SH-SY5Y (cell line): ENCODE data around the gene SERPINB2.

Source experiments
- GATA2 ChIP-seq: IDR thresholded peaks from 2 replicates; pipeline ENCODE4 v1.6.1; 2011; ENCODE audit warnings: mild to moderate bottlenecking, low read depth, low read length
- GATA3 ChIP-seq: IDR thresholded peaks from 2 replicates; pipeline ENCODE4 v1.6.1; 2011; ENCODE audit warnings: low read depth, mild to moderate bottlenecking, low read length, moderate library complexity

Gene SERPINB2, protein sequence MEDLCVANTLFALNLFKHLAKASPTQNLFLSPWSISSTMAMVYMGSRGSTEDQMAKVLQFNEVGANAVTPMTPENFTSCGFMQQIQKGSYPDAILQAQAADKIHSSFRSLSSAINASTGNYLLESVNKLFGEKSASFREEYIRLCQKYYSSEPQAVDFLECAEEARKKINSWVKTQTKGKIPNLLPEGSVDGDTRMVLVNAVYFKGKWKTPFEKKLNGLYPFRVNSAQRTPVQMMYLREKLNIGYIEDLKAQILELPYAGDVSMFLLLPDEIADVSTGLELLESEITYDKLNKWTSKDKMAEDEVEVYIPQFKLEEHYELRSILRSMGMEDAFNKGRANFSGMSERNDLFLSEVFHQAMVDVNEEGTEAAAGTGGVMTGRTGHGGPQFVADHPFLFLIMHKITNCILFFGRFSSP

DNA sequence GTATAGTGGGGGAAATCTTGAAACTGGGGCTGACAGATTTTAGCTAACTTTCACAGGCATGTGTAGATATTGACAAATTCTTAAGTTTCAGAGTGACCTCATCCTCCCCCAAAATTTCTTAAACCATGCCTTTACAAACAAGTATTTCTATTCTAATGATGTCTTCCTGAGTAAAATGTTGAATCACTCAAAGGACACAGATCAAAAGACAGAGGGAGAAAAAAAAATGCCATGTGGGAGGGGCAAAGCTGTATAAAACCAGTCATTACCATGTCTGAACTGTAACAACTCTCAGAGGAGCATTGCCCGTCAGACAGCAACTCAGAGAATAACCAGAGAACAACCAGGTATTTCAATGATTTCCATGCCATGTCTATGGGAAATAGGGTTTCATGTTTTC lies at the start of gene SERPINB2:
TSS of gene SERPINB2 (plus strand) at position 282 of the 400 bp plus-strand sequence. CDS start 3,740 bp downstream, outside the sequence.
- TF ChIP-seq GATA2: no peak
- TF ChIP-seq GATA3: no peak

DNA sequence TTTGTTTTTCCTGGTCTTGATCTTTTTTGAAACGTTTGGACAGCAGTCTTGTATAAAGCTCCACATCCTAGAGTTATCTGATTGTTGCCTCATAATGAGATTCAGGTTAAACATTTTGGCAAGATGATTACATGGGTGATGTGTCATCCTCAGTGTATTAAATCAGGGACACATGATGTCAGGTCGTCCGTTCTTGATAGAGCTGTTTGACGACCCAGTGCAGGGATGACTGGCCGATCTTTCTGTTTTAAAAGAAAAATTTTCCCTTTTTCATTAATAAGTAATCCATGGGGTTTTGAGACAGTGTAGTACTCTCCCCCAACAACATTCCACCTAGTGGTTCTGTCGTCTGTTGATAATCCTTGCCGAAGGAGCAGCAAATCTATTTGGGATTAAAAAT lies 44.5 kb upstream of the SERPINB2 start:
- TF ChIP-seq GATA2: no peak
- TF ChIP-seq GATA3: no peak

DNA sequence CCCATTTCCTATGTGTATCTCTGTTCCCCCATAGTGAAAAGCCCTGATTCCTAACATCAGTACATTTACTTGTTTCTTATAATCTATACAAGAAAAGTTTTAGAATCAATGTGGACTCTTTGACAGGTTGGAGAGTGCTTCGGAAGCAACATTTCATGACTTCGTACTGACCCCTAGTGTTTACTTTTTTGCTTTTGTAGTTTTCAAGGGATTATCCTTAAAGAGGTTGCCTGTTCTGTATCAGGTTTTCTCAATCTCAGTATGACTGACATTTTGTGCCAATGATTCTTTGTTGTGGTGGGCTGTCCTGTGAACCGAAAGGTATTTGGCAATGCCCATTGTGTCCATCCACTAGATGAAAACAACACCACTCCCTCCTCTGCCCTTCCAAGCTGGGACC lies 43.3 kb upstream of the SERPINB2 start:
- TF ChIP-seq GATA3 (no peak), GATA2 (no peak)

DNA sequence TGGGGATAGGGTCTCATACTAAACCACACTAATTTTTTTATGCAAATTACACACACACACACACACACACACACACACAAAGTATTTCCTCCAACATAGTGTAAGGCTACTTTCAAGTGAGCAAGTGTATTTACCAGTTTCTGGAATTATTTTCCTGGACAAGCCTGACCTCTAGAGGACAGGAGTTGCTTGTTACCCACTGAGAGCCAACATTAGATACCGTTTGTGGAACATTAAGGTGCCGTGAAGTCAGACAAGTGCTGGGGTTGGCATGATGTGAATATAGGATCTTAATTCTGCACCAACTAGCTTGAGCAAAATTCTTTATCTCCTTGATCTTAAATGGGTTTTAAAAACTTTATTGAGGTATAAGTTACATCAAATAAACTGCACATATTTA lies 39.3 kb upstream of the SERPINB2 start:
- TF ChIP-seq GATA2 (no peak), GATA3 (no peak)

DNA sequence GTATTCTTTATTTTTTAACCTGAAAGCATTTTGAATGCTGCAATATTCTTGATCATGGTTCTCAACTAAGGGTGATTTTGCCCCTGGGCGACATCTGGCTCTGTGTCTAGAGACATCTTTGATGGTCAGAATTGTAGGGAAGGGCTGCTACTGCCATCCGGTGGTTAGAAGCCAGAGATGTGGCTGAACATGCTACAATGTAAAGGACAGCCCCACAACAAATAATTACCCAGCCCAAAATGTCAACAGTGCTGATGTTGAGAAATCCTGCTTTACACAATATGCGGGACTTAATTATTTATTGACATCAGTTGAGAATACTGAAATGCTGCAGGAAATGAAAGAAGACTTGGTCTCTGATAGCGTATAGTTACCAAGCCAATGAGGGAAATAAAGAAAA lies 37.5 kb upstream of the SERPINB2 start:
- TF ChIP-seq GATA3 (no peak), GATA2 (no peak)

DNA sequence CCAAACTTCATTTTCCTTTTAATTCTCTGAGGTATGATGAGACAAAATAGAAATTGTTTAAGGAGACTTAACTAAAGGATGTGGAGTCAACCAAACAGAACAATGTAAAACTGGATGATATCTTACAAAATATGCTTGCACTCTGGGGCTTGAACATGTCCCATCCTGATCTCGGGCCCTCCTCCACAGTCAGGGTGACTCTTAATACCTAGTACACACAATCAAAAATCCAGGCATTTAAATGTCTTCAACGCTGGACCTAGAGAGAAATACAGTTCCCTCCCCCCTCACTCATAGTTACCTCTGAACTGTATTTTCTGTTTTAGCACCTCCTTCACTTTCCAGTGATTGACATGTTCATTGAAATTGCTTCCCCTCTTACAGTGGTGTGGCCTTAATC lies 36.9 kb upstream of the SERPINB2 start:
- TF ChIP-seq GATA2 (no peak), GATA3 (no peak)

DNA sequence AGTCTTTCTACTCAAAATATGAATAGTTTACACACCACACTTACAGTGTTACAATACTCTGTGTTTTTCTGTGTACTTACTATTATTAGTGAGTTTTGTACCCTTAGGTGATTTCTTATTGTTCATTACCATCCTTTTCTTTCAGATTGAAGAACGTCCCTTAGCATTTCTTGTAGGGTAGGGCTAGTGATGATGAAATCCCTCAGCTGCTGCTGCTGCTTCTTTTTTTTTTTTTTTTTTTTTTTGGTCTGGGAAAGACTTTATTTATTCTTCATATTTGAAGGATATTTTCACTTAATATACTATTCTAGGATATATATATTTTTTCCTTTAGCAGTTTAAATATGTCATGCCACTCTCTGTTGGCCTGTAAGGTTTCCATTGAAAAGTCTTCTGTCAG lies 29.0 kb upstream of the SERPINB2 start:
- TF ChIP-seq GATA3: no peak

DNA sequence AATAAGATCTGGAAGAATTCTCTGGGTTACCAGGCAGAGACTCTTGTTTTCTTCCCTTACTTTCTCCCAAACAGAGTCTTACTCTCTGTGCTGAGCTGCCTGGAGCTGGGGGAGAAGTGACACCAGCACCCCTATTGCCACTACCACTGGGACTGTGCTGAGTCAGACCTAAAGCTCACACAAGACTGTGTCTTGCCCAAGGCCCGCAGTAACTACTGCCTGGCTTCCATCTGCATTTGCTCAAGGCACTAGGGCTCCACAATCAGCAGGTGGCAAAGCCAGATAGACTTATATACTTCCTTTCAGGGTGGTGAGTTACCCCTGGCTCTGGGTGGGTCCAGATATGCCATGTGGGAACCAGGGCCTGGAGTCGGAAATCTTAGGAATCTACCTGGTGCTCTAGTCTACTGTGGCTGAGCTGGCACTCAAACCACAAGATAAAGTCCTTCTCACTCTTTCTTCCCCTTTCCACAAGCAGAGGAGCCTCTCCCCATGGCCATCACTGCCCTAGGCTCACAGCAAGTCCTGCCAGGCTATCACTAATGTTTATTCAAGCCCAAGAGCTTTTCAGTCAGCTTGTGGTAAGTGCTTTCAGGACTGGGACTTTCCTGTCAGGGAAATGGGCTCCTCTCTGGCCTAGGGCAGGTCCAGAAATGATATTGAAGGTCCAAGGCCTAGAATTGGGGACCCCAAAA lies 27.6 kb upstream of the SERPINB2 start:
- TF ChIP-seq GATA2 (no peak), GATA3 (no peak)

DNA sequence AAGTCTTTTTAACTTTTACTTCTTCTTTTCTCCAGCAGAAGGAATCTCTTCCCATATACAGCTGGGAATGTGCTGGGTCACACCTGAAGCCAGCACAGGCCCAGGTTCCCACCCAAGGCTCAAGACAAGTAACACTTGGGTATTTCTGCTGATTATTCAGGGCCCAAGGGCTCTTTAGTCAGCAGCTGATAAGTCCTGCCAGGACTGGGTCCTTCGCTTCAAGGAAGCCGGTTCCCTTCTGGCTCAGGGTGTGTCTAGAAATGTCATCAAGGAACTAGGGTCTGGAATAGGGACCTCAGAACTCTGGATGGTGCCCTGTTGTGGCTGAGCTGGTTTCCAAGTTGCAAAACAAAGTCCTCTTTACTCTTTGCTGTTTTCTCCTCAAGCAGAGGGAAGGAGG lies 27.0 kb upstream of the SERPINB2 start:
- TF ChIP-seq GATA2 (no peak), GATA3 (no peak)

DNA sequence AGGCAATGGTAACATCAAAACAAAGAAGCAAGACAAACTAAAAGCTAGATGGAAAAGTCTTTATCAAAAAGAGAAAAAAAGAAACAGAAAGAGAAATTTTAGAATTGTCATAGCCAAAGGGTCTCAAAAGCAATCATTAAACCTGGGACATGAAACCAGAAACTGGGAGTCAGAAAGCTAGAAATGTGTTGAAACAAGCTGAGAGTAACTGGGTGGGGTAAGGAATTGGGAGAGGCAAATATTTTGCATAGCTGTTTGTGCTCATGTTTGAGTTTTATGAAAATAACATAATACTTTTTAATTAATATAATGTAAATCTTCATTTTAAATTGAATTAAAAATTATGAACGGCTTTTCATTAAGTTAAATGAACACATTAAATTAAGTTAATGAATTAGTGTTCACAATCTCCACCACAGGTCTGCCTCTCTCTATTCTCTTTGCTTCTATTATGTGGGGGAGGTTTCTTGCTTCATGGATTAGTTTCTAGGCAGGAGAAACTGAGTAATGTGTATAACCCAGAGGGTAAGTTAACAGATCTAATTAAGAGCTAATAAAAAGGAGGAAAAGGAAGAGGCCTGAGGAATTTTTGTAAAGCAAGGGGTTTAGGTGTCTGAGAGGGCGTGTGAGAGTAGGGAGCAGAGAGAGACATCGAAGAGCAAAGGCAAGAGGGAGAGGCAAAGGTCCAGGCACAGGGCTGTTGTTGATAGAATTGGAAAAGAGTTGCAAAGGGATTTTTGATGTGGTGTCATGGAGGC lies 20.0 kb upstream of the SERPINB2 start:
- TF ChIP-seq GATA2 (no peak), GATA3 (no peak)

DNA sequence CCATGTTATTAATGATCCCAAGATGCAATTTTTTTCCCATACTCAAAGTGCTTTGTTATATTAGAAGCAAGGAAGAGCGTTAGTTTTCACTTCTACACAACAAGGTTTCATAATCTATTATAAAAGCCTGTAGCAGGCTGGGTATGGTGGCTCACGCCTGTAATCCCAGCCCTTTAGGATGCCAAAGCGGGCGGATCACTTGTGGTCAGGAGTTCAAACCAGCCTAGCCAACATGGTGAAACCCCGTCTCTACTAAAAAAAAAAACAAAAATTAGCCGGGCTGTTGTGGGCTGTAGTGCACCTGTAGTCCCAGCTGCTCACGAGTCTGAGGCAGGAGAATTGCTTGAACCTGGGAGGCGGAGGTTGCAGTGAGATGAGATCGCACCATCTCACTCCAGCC lies 19.0 kb upstream of the SERPINB2 start:
- TF ChIP-seq GATA2: no peak
- TF ChIP-seq GATA3: no peak

DNA sequence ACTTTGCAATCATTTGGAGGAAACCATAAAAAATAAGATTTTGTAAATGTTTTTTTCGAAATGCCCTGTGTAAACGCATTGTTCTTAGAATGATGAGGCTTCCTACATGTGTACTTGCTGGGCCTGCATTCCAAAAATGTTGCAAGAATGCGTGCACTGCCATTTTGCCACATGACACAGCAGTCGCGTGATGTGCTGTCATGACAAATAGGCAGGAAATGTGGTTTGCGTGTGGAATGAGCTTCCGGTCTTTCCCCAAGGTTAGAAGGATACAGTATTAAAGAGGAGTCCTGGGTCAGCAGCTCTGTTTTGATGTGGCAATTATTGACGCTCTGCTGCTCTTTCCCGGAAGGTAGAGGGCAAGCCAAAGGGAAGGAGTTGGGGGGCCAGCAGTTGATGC lies 18.1 kb upstream of the SERPINB2 start:
- no peak for TF ChIP-seq GATA2
- no peak for TF ChIP-seq GATA3

DNA sequence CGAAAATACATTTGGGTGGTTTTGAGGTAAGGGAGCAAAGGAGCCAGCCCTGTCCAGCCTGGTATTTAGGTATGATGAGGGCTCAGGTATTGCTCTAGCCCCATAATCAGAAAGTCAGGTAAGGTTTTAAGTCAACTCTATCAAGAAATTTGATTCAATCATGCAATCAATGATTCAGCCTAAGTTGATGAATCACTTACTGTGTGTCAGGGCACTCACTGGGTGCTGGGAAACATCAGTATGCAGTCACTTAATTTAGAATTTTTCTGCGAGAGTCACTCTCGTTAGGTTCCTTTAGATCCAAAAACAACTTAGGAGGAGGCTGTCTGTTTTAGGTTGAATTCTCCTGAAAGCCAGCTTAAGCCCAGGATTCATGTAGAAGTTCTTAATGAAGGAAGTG lies 17.7 kb upstream of the SERPINB2 start:
- no peak for TF ChIP-seq GATA2
- no peak for TF ChIP-seq GATA3

DNA sequence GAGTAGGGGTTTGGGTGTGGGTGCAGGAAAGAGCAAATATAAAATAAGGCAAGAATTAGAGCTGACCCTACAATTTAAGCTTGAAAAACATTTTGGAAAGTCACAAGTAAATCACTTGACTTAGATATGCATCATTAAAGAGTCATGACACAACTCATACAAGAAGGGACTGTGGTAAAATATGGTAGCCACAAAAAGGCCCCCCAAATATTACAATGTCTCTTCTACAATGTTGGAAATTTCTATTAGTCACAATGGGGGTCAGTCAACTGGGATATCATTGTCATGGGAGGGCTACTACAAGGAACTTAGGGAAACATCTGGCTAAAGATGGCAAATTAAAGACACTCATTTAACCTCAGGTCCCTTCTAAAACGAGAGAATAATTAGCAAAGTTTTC lies 15.7 kb upstream of the SERPINB2 start:
- no peak for TF ChIP-seq GATA2
- no peak for TF ChIP-seq GATA3
